IPS-11a (cell line): Measurements from ENCODE around the gene GPR119.
"Not testable (repeated sequence)": the region's sequence is repeated elsewhere in the genome, so short reads cannot be mapped to it uniquely, and the experiment has no call there.

ENCODE experiments used
- H3K4me3 ChIP-seq: one replicate; pipeline ENCODE4 v1.5.1; 2013; ENCODE audit warnings: low read depth, low read length, control low read depth

The GPR119 gene

GRCh38 chrX:130385520-130385919, at the start of gene GPR119:
TSS of gene GPR119 (minus strand) at chrX:130385674. CDS start at chrX:130385447, 227 bp downstream.
- H3K4me3 ChIP-seq: no peak within 1 kb of the TSS

DNA sequence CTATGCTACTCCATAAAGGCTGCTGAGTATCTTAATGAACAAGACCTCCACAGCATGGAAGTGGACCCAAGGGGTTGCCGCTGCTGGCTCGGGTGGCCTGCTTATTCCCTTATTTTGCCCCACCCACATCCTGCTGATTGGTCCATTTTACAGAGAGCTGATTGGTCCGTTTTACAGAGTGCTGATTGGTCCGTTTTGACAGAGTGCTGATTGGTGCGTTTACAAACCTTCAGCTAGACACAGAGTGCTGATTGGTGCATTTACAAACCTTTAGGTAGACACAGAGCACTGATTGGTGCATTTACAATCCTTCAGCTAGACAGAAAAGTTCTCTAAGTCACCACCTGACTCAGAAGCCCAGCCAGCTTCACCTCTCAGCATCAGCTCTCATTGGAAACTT, 43.8 kb upstream of the GPR119 start:
- H3K4me3 ChIP-seq: not testable (repeated sequence)

DNA sequence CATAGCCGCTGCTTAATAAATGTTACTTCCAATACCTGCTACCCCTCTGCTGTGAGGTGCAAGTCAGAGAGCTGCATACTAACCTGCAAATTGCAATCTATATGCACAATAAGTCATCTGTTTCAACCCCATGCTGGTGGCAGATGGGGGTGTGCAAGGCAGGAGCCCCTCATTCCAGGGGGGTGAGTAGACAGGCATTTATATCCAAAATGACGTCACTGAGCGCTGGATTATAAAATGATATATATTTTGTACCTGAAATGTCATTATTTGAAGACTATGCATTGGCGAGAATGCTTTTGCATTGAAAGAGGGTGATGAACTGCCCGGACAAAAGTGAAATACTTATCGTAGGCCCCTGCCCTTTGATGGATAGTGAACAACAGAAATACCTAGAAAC, 41.1 kb upstream of the GPR119 start:
- no peak overlapping the region for H3K4me3 ChIP-seq

DNA sequence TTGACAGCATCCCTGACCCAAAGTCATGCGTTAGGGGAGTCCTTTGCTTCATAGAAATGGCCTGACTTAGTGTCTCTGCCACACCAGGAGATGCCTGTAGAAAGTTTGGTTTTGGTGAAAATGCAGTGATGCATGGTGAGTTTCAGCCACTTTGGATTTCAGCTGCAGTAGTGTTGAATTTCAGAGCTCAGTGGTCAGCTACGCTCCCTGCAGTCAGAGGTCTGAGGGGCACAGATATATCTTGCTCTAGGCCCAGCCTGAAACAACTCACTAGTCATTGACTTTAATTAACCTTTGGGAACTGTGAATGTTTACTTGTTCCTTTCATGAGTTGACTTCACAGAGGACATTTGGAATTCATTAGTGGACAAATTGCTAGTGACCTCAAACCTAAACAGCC, 33.8 kb upstream of the GPR119 start:
- H3K4me3 ChIP-seq: no peak overlapping the region

DNA sequence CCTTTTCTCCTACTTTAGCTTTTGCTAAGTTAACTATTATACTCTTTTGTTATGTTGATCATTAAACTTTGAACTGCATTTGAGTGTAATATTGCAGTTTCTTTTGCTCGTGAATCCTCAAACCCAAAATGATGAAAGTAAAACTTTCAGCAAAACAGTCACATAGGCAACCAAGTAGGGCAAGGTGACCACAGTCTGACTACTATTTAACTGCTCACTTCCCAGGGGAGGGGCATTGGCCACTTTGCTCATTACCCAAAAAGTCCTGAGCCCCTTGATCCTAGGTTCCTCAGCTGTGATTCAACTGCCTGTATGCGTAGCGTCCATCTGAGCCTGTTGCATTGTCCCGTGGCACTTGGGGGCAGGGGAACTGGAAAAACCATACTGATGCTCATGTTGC, 33.3 kb upstream of the GPR119 start:
- H3K4me3 ChIP-seq: no peak overlapping the region

- no peak overlapping the region for H3K4me3 ChIP-seq
These were observed 32.6 kb upstream of the GPR119 start for GRCh38 chrX:130418066-130418465.

DNA sequence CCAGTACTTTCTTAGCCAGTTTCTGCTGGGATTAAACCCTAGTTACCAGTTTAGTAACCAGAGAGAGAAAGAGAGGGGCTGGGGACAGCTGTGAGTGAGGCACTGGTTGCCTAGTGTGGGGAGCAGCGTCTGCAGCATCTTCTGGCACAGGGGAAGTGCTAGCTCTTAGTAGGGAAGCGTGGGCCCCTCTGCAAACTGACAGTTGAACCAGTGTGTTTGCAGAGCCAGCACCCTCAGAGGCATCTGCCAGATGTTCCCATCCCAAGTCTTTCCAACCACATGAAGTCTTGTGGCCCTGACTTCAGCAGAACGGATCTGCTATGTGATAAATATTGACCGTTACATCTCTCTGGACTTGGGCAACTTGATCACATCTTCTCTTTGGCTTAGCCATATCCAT, 31.3 kb upstream of the GPR119 start:
- H3K4me3 ChIP-seq: no peak overlapping the region

- no peak overlapping the region for H3K4me3 ChIP-seq
These were observed 29.7 kb upstream of the GPR119 start for GRCh38 chrX:130415201-130415600.

GRCh38 chrX:130414800-130415199, 29.3 kb upstream of the GPR119 start:
- H3K4me3 ChIP-seq: no peak overlapping the region

DNA sequence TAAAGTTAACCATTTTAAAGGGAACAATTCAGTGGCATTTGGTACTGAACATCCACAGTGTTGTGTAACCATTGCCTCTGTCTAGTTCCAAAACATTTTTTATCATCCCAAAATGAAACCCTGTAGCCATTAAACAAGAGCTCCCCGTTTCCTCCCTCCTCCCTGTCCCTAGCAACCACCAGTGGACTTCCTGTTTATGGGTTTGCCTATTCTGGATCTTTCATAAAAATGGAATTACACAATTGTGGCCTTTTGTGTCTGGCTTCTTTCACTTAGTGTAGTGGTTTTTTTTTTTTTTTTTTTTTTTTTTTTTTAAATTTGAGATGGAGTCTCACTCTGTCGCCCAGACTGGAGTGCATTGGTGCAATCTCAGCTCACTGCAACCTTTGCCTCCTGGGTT, 27.9 kb upstream of the GPR119 start:
- H3K4me3 ChIP-seq: no peak overlapping the region

DNA sequence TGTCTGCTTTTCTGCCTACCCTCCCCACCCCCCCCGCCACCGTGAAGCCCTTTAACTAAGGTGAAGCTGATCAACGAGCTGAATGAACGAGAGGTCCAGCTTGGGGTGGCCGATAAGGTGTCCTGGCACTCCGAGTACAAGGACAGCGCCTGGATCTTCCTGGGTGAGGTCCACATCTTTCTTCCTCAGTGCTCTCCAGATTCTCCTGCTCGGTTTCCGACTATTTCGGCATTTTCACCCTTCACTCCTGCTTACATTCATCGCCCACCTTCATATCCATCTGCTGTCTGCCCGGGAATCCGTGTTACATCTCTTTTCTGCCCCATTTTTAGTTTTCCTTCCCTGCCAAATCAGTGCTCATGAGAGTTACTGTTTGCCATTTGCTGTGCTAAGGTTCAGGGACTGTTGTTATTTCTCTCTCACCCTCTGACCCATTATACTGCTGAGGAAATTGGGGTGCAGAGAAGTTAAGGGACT, 16.8 kb upstream of the GPR119 start:
- H3K4me3 ChIP-seq: peak overlapping the region; percentile 72

GRCh38 chrX:130401415-130402207, 16.1 kb upstream of the GPR119 start, which contains the start of gene RBMX2:
TSS of gene RBMX2 (plus strand) at chrX:130401987. CDS start at chrX:130402033, 46 bp downstream.
- peak within 1 kb of the TSS; percentile 72 for H3K4me3 ChIP-seq

DNA sequence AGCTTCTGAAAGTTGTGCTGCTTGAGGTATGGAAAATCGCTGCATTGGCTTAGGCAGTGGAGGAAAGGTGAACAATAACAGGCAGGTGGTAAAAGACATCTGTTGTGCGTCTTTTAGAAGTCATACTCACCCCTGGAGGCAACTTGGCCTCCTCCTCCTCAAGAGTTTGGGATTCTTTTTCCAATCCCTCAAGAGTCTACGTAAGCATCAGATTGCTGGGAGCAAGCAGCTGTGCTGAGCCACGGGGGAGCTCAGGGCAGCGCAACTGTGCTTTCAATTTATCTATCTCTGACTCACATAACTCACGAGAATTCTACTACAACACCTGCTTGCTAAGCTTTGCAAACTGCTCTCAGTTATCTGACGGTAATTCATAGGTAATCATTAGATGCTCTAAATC, 9.9 kb upstream of the GPR119 start:
- H3K4me3 ChIP-seq: no peak overlapping the region

- H3K4me3 ChIP-seq: no peak overlapping the region
These were observed 8.1 kb upstream of the GPR119 start for GRCh38 chrX:130393451-130394074.

DNA sequence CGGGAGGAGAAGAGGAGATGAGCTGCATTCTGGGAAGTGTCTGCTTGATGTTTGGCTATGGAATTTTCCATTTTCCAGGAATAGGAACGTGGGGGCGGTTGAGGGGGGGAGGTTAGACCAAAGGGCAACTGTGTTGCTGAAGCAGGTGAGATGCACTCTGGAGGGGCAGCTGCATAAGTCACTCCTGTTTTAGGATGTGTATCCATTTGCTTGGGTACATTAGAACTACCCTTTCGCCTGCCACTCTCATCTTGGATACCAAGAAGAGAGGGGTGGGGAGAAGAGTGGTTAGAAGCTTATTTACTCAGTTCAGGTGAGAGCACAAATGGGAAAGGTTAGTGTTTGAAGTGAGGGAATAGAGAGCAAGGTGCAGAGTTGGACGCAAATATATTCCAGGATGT, 934 bp upstream of the GPR119 start:
- no peak overlapping the region for H3K4me3 ChIP-seq

DNA sequence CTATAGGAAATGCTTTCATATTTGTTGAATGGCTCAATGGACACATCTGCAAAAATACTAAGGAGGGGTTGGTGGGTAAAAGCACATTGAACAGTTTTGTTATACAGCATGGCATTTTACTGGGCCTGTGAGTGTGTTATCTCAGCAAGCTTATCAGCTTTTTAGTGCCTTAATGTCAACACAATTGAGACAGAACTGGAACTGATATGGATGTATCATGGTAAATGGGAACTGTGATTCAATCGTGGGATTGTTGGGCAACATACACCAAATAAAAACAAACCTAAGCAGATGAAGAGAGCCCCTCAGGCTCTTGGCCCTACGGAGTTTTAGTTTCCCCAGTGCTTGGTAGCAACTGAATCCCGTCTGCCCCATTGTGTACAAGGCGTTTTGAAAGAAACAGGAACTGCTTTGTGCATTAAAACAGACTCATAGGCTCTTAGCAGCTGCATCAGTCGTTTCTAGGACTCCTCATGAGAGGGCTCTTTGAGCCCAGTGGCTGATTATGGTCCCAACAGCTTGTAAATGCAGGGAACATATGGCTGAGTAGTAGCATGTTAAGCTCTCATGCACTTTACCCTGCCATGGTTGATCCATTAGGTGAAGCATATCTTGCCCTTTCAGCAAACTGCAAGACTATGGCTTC, 7.3 kb downstream of the GPR119 start:
- no peak overlapping the region for H3K4me3 ChIP-seq

- no peak overlapping the region for H3K4me3 ChIP-seq
These were observed 9.4 kb downstream of the GPR119 start for GRCh38 chrX:130376077-130376476.

- not testable (repeated sequence) for H3K4me3 ChIP-seq
These were observed 33.4 kb downstream of the GPR119 start for GRCh38 chrX:130352050-130352449.

DNA sequence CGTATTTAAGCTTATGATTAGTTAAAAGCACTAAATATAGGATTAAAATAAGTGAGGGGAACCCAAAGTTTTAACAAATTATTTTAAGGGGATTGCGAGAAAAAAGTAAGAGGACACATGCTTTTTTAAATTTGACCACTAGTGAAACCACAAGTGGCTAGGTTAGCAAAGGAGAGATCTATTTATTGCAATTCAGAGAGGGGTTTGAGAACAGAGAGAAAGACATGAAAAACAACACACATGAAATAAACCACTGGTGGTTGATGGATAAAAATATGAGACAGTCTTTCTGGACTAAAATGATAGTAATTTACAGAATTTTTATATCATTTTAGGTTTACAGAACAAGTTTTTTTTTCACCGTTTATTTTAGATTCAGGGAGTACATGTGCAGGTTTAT, 33.9 kb downstream of the GPR119 start:
- no peak overlapping the region for H3K4me3 ChIP-seq

- no peak overlapping the region for H3K4me3 ChIP-seq
These were observed 38.2 kb downstream of the GPR119 start for GRCh38 chrX:130347321-130347720.

DNA sequence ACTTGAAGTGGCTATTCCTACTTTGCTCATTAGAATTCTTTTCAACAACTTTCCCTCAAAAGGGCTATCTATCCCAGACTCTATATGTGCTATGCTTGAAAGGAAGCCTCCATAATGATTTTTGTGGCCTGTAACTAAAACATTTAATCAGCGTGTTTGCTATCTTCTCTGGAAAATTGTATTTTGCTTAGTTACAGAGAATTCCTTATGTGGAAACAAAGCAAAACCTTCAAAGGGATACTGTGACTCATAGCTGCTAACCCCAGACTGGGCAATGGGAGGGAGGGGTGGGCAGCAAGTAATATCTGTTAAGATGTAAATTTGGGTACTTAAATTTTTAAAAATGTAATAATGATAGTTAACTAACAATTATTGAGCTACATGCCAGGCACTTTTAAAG, 42.1 kb downstream of the GPR119 start:
- no peak overlapping the region for H3K4me3 ChIP-seq

GRCh38 chrX:130340271-130340670, 45.2 kb downstream of the GPR119 start:
- peak overlapping the region; percentile 57 for H3K4me3 ChIP-seq
